Neutrophil (primary cell): ENCODE measurements around the gene NLRC5.
"Not testable (repeated sequence)": the region's sequence is repeated elsewhere in the genome, so short reads cannot be mapped to it uniquely, and the experiment has no call there.

Experiments
- H3K27ac ChIP-seq: fragments of 200-600 bp; sonication (generic); 2 replicates; pipeline ENCODE4 v1.5.1; 2016; ENCODE audit warnings: mild to moderate bottlenecking, moderate library complexity
- H3K27me3 ChIP-seq: fragments of 200-600 bp; sonication (generic); 2 replicates; pipeline ENCODE4 v1.6.0; 2016; ENCODE audit warnings: mild to moderate bottlenecking
- H3K36me3 ChIP-seq: fragments of 200-600 bp; sonication (generic); 2 replicates; pipeline ENCODE4 v1.5.1; 2017
- H3K4me1 ChIP-seq, 2 experiments: fragments of 200-600 bp in 1 of 2; sonication (generic) in 1 of 2; 1 replicate in 1 of 2; 2 replicates in 1 of 2; pipeline versions ENCODE4 v1.5.1 to v1.6.1; 2013 to 2016; ENCODE audit warnings: low read depth in 1 of 2, low read length in 1 of 2, mild to moderate bottlenecking in 1 of 2, moderate library complexity in 1 of 2; ENCODE audit not compliant: control insufficient read depth in 1 of 2, insufficient read depth in 1 of 2
- H3K4me3 ChIP-seq, 2 experiments: fragments of 200-600 bp in 1 of 2; sonication (generic) in 1 of 2; 1 replicate in 1 of 2; 2 replicates in 1 of 2; pipeline ENCODE4 v1.5.1; 2013 to 2016; ENCODE audit warnings: low read depth in 1 of 2, low read length in 1 of 2, mild to moderate bottlenecking in 1 of 2, moderate library complexity in 1 of 2
- H3K9me3 ChIP-seq: fragments of 200-600 bp; sonication (generic); 2 replicates; pipeline ENCODE4 v1.5.1; 2016
- CTCF ChIP-seq: fragments of 200-600 bp; sonication (generic); IDR thresholded peaks from 2 replicates; pipeline ENCODE4 v1.5.1; 2016; ENCODE audit warnings: antibody characterized with exemption

Gene NLRC5

GRCh38 chr16:57067347-57067746, 78.0 kb downstream of the NLRC5 start:
- Histone ChIP-seq H3K36me3 (peaks cover 92% of the 10 kb centered on the region), H3K27ac (peak overlapping the region; percentile 9), H3K4me1 (peaks cover 13 to 18% of the 10 kb centered on the region in 2 experiments), H3K9me3 (no peaks in the 10 kb centered on the region), H3K27me3 (no peaks in the 10 kb centered on the region), H3K4me3 (no peak overlapping the region)
- TF ChIP-seq CTCF = no peak

DNA sequence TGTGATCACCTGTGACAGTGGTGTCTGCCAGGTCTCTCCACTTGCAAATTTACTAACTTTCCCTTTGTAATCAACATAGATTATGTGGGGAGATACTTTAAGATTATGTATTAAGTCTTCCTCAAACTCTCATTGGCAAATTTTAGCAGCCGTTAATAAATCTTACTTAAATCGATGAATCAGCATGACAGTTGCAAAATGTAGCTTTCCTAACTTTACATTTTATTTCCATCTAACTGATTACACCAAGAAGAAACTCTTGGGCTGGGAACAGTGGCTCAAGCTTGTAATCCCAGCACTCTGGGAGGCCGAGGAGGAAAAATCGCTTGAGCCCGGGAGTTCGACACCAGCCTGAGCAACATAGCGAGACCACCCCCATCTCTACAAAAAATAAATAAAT, 79.7 kb downstream of the NLRC5 start:
- Histone ChIP-seq H3K9me3 (no peaks in the 10 kb centered on the region), H3K4me1 (peaks cover 13 to 18% of the 10 kb centered on the region in 2 experiments), H3K27me3 (no peaks in the 10 kb centered on the region), H3K27ac (peak overlapping the region; percentile 51), H3K36me3 (peaks cover 92% of the 10 kb centered on the region), H3K4me3 (no peak overlapping the region)
- no peak for TF ChIP-seq CTCF

DNA sequence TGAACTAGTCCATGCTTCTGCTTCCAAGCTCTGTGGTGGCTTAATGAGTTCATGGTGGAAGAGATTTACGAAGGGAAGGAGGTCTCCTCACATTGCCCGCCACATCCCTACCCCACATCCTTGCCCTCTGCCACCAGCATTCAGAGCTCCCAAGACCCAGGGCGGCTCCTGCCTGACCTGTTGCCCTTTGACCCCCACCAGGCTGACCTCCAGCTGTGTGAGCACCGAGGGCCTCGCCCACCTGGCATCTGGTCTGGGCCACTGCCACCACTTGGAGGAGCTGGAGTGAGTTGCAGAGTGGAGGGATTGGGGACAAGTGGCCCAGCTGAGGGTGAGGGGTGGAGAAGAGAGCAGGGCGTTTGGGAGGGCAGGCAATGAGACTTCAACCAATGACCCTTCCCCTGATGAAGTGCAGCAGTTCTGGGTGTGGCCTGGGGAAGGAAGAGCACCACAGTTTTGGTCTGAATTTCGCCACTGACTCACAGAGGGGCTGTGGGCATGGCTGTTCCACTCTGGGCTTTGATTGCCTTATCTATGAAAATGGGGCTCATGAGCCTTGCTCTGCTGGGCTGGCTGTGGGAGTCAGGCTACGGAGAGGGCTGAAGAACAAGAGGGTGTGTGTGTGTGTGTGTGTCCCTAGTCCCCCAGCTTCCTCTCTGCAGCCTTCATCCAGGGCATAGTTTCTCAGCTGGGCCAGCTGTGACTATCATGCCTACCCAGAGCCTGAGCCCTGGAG, 80.4 kb downstream of the NLRC5 start:
- no peaks in the 10 kb centered on the region for H3K9me3 ChIP-seq
- H3K27me3 ChIP-seq = no peaks in the 10 kb centered on the region
- no peak overlapping the region for H3K4me3 ChIP-seq
- peaks cover 99% of the 10 kb centered on the region for H3K36me3 ChIP-seq
- H3K4me1 ChIP-seq = peaks cover 13 to 18% of the 10 kb centered on the region in 2 experiments
- peak overlapping the region; percentile 51 for H3K27ac ChIP-seq
- no peak for TF ChIP-seq CTCF

DNA sequence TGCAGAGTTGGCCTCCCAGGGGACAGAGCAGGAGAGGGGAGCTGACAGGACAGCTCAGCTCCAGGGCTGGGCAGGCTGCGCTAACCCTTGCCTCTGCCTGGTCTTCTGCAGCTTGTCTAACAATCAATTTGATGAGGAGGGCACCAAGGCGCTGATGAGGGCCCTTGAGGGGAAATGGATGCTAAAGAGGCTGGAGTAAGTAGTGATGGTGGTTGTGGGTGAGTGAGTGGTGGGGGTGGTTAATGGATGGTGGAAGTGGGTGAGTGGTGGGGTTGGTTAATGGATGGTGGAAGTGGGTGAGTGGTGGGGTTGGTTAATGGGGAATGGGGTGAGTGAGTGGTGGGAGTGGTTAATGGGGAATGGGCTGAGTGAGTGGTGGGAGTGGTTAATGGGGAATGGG, 81.1 kb downstream of the NLRC5 start:
- Histone ChIP-seq H3K27me3 (no peaks in the 10 kb centered on the region), H3K4me3 (no peak overlapping the region), H3K4me1 (peaks cover 13 to 18% of the 10 kb centered on the region in 2 experiments), H3K9me3 (no peaks in the 10 kb centered on the region), H3K36me3 (peaks cover 100% of the 10 kb centered on the region), H3K27ac (peak overlapping the region; percentile 51)
- TF ChIP-seq CTCF = no peak

DNA sequence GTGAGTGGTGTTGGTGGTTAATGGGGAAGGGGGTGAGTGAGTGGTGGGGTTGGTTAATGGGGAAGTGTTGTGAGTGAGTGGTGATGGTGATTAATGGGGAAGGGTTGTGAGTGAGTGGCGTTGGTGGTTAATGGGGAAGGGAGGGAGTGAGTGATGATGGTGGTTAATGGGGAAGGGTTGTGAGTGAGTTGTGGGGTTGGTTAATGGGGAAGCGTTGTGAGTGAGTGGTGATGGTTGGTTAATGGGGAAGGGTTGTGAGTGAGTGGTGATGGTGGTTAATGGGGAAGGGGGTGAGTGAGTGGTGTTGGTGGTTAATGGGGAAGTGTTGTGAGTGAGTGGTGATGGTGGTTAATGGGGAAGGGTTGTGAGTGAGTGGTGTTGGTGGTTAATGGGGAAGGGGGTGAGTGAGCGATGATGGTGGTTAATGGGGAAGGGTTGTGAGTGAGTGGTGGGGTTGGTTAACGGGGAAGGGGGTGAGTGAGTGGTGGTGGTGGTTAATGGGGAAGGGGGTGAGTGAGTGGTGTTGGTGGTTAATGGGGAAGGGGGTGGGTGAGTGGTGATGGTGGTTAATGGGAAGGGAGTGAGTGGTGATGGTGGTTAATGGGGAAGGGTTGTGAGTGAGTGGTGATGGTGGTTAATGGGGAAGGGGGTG, 81.8 kb downstream of the NLRC5 start:
- H3K36me3 ChIP-seq = peaks cover 100% of the 10 kb centered on the region
- peak overlapping the region; percentile 30 for H3K27ac ChIP-seq
- peaks cover 13 to 18% of the 10 kb centered on the region in 2 experiments for H3K4me1 ChIP-seq
- H3K4me3 ChIP-seq, H3K9me3 ChIP-seq, H3K27me3 ChIP-seq: not testable (repeated sequence)
